HepG2 (cell line): ENCODE measurements around the gene ASAP2. TPM values are rescaled to one million over a fixed set of nuclear protein-coding genes. Genes with fewer than 3 reads are reported as not detected.
A peak's percentile ranks its signal among the peaks of the same experiment; 100 is the strongest.

Experiments
- ATF7-NPFF ChIP-seq: sonication (generic); formaldehyde crosslinking; IDR thresholded peaks from 2 replicates; pipeline ENCODE4 v1.8.1; 2023; ENCODE audit warnings: mild to moderate bottlenecking, low read depth, missing genetic modification reagents, moderate library complexity
- HES4 ChIP-seq: sonication (generic); formaldehyde crosslinking; IDR thresholded peaks from 2 replicates; pipeline ENCODE4 v1.9.0; 2021; ENCODE audit warnings: mild to moderate bottlenecking, missing genetic modification reagents, borderline replicate concordance
- HNRNPH1 ChIP-seq: fragments of 200-400 bp; formaldehyde crosslinking; optimal IDR thresholded peaks from 2 replicates; pipeline ENCODE3; 2017; ENCODE audit warnings: mild to moderate bottlenecking, low read depth, low read length
- HOXA9 ChIP-seq: sonication (generic); formaldehyde crosslinking; IDR thresholded peaks from 2 replicates; pipeline ENCODE4 v1.8.1; 2022; ENCODE audit warnings: missing genetic modification reagents, mild to moderate bottlenecking, moderate library complexity, borderline replicate concordance
- KAT8 ChIP-seq: IDR thresholded peaks from 2 replicates; pipeline ENCODE4 v1.6.1; 2016; ENCODE audit warnings: missing genetic modification reagents, missing compliant biosample characterization
- KIAA2018 ChIP-seq: sonication (generic); formaldehyde crosslinking; IDR thresholded peaks from 2 replicates; pipeline ENCODE4 v1.5.0; 2020; ENCODE audit warnings: mild to moderate bottlenecking, missing genetic modification reagents, borderline replicate concordance
- NFKB2 ChIP-seq: sonication (generic); formaldehyde crosslinking; IDR thresholded peaks from 2 replicates; pipeline ENCODE4 v1.4.0; 2020; ENCODE audit warnings: missing genetic modification reagents, borderline replicate concordance
- NONO ChIP-seq, 2 experiments: fragments of 450-650 bp in 1 of 2; sonication (generic) in 1 of 2; formaldehyde crosslinking in 1 of 2; IDR thresholded peaks in 1 of 2; conservative IDR thresholded peaks in 1 of 2; 2 replicates each; pipeline versions ENCODE4 v1.6.1 to v1.8.0; 2017 to 2022; ENCODE audit warnings: mild to moderate bottlenecking in 1 of 2, missing genetic modification reagents in 1 of 2, moderate library complexity in 1 of 2
- POGK ChIP-seq: sonication (generic); formaldehyde crosslinking; conservative IDR thresholded peaks from 2 replicates; pipeline ENCODE4 v1.8.0; 2022; ENCODE audit warnings: mild to moderate bottlenecking, moderate library complexity, missing genetic modification reagents
- TBX2 ChIP-seq: sonication (generic); formaldehyde crosslinking; IDR thresholded peaks from 2 replicates; pipeline ENCODE4 v1.5.0; 2020; ENCODE audit warnings: missing genetic modification reagents, mild to moderate bottlenecking, borderline replicate concordance
- YEATS4 ChIP-seq: sonication (generic); formaldehyde crosslinking; IDR thresholded peaks from 2 replicates; pipeline ENCODE4 v1.4.0; 2020; ENCODE audit warnings: missing genetic modification reagents, borderline replicate concordance
- ZNF547 ChIP-seq: sonication (generic); formaldehyde crosslinking; IDR thresholded peaks from 2 replicates; pipeline ENCODE4 v1.5.1; 2020; ENCODE audit warnings: mild to moderate bottlenecking, missing genetic modification reagents
- ZNF687 ChIP-seq: sonication (generic); formaldehyde crosslinking; IDR thresholded peaks from 2 replicates; pipeline ENCODE4 v1.5.1; 2020; ENCODE audit warnings: mild to moderate bottlenecking, missing genetic modification reagents, moderate library complexity
- ZNF777 ChIP-seq: sonication (generic); formaldehyde crosslinking; IDR thresholded peaks from 2 replicates; pipeline ENCODE4 v1.4.0; 2020; ENCODE audit warnings: missing genetic modification reagents
- polyA plus RNA-seq, 8 experiments: library from polyadenylated mRNA; depleted of rRNA in 3 of 8; stranded (reverse) in 7 of 8; unstranded in 1 of 8; fragments of >200 nt; fragmentation: Illumina TruSeq in 4 of 8; extraction: Trizol in 4 of 8; gene quantifications; 2 replicates each; pipeline versions ENCODE4 v1.2.1 to v1.2.3, GENCODE V29; 2011 to 2016; ENCODE audit warnings: low read depth in 4 of 8, missing spikeins in 1 of 8, mixed read lengths in 1 of 8; ENCODE audit not compliant: insufficient read depth in 1 of 8
- total RNA-seq, 5 experiments: library from RNA; depleted of rRNA; stranded (reverse); fragments of >200 nt; fragmentation: Illumina TruSeq; extraction: Trizol; gene quantifications; 2 replicates each; pipeline ENCODE4 v1.2.3, GENCODE V29; 2016; ENCODE audit warnings: low read depth in 1 of 5

The ASAP2 gene
- total and polyA plus RNA-seq, 2 of the 13 experiments (the other 11 are each of a cell fraction or from before 2014, with no cell fraction given), result 7.3 to 22.3 TPM

GRCh38 chr2:9206991-9207640 is 504 bp downstream of the ASAP2 start (continued):
- TF ChIP-seq ATF7-NPFF (no peak; the same call in 1 of the 2 replicates), POGK (CRISPR knock-in tag) (no peak), TBX2 (0 out of 2 replicates have a peak, but pooled peaks have one; percentile 40), HOXA9 (CRISPR knock-in tag) (peak; percentile 58; the same call in 1 of the 2 replicates), KAT8 (CRISPR knock-in tag) (no peak), KIAA2018 (CRISPR knock-in tag) (0 out of 2 replicates have a peak, but pooled peaks have one; percentile 51), HES4 (CRISPR knock-in tag) (peak; percentile 85; the same call in 1 of the 2 replicates), ZNF687 (CRISPR knock-in tag) (peak; percentile 85), HNRNPH1 (no peak), NONO (IDR thresholded peaks at IDR 0.05) (no peak), NONO (CRISPR knock-in tag; conservative IDR thresholded peaks at IDR 0.05) (peak; percentile 44), YEATS4 (CRISPR knock-in tag) (peak; percentile 25; the same call in 1 of the 2 replicates), NFKB2 (peak; percentile 61; the same call in 1 of the 2 replicates), ZNF547 (CRISPR knock-in tag) (no peak; the same call in 1 of the 2 replicates), ZNF777 (CRISPR knock-in tag) (peak; percentile 95)
